GM12872 (cell line): ENCODE results near the gene CD4.

Experiments
- TF ChIP-seq, protein P1 (sequence below): IDR thresholded peaks from 3 replicates; pipeline ENCODE4 v1.5.1; 2011; ENCODE audit warnings: low read depth, mild to moderate bottlenecking, low read length, moderate library complexity; ENCODE audit not compliant: insufficient read depth

Gene CD4

DNA sequence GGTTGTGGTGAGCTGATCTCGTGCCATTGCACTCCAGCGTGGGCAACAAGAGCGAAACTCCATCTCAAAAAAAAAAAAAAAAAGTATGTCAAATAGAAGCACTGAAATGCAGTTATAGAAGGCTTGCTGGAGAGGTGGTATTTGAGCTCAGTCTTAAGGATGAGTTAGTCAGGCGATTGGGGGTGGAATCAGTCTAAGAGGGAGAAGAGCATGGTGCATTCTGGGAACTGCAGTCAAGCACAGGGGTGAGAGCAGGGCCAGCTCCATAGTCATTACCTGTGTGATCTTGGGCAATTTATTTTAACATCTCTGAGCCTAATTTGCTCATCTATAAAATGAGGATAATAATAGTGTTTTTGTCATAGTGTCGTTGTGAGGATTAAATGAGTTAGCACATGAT is 45.5 kb downstream of the CD4 start:
- TF ChIP-seq, protein P1, sequence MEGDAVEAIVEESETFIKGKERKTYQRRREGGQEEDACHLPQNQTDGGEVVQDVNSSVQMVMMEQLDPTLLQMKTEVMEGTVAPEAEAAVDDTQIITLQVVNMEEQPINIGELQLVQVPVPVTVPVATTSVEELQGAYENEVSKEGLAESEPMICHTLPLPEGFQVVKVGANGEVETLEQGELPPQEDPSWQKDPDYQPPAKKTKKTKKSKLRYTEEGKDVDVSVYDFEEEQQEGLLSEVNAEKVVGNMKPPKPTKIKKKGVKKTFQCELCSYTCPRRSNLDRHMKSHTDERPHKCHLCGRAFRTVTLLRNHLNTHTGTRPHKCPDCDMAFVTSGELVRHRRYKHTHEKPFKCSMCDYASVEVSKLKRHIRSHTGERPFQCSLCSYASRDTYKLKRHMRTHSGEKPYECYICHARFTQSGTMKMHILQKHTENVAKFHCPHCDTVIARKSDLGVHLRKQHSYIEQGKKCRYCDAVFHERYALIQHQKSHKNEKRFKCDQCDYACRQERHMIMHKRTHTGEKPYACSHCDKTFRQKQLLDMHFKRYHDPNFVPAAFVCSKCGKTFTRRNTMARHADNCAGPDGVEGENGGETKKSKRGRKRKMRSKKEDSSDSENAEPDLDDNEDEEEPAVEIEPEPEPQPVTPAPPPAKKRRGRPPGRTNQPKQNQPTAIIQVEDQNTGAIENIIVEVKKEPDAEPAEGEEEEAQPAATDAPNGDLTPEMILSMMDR = no peak

DNA sequence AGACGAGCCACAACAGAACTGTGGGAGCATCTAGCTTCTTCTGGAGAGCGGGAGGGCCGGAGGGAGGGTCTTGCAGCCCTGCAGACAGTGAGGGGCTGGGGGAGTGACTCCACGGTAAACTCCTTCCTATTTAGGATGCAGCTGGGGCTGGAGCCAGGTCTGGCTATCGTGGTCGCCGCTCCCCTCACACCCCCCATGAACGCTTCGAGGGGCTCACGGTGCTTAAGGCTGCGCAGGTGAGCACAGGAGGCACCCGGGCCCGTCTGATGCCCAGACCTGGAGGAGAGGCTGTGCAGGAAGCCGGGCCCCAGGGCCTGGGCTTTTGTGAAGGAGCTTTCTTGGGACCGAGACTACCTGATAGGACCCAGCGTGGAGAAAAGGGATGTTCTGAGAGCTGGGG is 47.5 kb downstream of the CD4 start:
- TF ChIP-seq, protein P1 = no peak

DNA sequence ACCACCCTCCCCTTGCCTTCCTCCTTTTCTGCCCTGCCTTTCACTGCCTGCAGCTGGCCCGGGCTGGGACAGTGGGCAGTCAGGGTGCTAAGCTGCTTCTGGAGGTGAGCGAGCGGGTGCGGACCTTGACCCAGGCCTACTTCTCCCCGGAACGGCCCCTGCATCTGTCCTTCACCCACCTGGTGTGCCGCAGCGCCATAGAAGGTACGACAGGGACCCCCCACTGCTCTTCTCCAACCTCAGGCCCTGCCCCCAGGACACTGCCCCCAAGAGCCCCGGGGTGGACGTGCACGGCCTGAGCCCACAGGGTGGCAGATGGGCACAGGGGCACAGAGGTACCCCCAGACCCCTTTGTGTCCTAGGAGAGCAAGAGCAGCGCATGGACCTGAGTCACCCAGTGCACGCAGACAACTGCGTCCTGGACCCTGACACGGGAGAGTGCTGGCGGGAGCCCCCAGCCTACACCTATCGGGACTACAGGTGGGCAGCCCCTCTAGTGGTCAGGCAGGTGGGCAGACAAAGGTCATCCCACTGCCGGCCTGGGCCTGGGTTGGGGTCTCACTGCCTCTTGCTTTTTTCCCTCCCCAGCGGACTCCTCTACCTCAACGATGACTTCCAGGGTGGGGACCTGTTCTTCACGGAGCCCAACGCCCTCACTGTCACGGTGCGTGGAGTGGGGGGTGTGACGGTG is 48.2 kb downstream of the CD4 start:
- TF ChIP-seq, protein P1 = no peak

- TF ChIP-seq, protein P1 = no peak
Observed at GRCh38 chr12:6838854-6839253, 49.5 kb downstream of the CD4 start.

DNA sequence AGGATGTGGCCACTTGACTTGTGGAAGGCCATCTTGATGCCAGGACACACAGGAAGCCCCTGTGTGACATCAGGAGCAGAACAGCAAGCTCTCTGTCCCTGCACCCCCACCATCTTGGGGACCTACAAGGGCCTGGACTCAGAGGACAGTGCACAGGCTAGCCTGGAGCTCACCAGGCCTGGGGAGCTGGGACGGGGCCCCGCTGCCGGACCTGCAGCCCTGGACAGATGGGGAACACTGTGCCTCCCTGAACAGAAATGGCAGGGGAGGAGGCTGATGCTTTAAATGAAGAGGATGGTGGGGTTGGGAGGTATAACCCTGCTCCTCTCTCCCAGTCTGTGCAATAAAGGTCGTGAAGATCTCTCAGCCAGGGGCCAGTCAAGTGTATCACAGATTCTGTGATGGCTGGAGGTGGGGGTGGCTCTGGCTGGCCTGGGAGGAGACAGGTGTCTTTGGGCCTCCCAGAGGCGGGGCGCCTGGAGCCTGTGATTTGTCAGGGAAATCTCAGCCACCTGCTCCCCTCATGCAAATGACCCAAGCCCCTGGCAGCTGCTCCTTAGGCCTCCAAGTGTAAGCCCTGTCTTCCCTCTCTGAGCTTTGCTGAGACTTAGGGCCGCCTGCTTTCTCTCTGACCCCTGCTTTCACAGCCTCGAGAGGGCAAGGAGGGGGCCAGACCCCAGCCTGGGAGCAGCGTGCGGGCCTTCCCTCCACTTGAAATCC is 50.3 kb downstream of the CD4 start:
- TF ChIP-seq, protein P1 = no peak

GRCh38 chr12:6840330-6840729 is 51.0 kb downstream of the CD4 start:
- TF ChIP-seq, protein P1 = no peak

GRCh38 chr12:6840761-6841515 is 51.6 kb downstream of the CD4 start, which contains the start of gene GNB3:
GNB3 (plus strand) TSS chr12:6840925; CDS start chr12:6841288, 363 bp downstream.
- TF ChIP-seq, protein P1 = no peak
